Measurements from ENCODE around the gene LIPF. TPM values are rescaled to one million over a fixed set of nuclear protein-coding genes. Genes with fewer than 3 reads are reported as not detected.
"Not testable (repeated sequence)": the region's sequence is repeated elsewhere in the genome, so short reads cannot be mapped to it uniquely, and the experiment has no call there.

LIPF gene, protein sequence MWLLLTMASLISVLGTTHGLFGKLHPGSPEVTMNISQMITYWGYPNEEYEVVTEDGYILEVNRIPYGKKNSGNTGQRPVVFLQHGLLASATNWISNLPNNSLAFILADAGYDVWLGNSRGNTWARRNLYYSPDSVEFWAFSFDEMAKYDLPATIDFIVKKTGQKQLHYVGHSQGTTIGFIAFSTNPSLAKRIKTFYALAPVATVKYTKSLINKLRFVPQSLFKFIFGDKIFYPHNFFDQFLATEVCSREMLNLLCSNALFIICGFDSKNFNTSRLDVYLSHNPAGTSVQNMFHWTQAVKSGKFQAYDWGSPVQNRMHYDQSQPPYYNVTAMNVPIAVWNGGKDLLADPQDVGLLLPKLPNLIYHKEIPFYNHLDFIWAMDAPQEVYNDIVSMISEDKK
- total RNA-seq: not detected
- long read RNA-seq: 0 reads

DNA sequence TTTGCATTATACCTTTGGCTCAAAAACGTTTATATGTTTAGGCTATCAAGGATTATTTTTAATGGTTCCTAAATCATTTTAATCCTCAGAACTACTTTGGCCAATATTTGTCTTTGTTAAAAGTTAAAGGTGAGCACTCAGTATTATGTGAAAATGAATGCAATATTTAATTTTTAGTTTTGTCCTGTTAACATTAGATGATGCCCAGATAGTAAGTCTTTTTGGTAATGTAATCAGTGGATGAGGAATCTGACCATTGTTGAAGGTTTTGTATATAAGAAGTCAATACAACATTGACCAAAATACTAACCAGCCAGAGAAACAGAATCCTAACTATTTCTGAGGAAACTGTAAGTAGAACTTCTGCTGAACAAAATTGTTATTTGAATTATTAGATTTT is at the start of gene LIPF:
TSS of gene LIPF (plus strand) at position 301 of the 400 bp plus-strand sequence. CDS start 2,856 bp downstream, outside the sequence.
- DNase-seq (ENCODE audit: low spot score): no peak
- intact Hi-C loops (cut with DNase I): no loop called here

DNA sequence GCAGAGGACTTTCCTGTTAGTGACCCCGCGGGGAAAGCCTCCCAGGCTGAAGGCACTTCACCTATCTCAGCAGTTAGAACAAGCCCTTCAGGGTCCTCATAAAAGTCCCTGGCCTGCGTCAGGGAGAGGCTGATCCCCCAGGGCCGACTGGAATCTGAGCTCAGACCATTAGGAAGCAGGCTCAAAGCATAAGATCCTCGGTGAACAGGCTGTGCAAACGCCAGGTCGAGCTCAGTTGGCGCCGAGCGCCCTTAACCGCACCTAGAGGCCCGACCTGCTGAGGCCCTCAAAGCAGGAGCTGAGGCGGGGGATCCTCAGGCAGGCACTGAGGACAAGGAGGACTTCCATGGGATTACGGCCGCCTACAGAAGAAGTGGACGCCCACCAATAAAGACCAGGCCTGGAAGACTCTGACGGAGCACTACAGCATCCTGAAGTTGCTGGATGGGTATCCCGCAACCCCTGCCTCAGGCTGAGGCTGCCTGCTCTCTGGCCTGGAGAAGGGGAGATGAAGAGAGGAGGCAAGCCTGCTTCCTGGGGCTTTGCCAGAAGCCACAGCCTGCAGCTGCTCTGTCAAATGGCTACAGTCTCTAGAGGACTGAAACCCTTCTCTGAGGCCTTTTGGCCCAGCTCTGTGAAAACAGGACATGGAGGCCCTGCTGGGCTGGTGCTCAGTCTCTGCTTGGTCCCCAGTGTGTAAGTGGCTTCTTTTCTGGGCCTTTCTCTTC is 47.8 kb upstream of the LIPF start:
- intact Hi-C loops (cut with DNase I): no loop called here
- DNase-seq (ENCODE audit: low spot score): peak; percentile 71

DNA sequence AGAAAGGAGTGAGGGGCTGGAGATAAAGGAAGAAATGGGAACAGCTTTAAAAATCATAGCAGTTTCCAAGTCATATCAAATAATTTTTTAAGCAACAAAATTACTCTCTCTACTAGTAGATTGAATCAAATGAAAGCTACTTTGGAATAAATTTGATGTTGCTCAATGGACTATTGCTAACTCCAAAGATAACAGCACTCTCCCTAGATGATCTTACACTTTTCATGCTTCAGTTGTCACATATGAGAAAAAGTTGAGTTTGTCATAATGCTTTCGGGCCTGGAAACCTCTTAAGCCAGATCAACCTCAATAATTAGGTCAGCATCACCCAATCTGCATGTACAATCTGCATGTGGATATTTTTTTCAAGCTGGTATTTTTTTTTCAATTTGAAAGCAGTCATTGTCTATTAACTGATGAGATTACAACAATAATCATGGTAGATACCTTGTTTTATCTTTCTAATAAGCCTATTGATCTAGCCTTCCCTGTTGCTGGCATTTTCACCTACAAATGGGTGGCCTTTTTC is 46.4 kb upstream of the LIPF start:
- intact Hi-C loops (cut with DNase I): no loop called here
- no peak for DNase-seq (ENCODE audit: low spot score)

DNA sequence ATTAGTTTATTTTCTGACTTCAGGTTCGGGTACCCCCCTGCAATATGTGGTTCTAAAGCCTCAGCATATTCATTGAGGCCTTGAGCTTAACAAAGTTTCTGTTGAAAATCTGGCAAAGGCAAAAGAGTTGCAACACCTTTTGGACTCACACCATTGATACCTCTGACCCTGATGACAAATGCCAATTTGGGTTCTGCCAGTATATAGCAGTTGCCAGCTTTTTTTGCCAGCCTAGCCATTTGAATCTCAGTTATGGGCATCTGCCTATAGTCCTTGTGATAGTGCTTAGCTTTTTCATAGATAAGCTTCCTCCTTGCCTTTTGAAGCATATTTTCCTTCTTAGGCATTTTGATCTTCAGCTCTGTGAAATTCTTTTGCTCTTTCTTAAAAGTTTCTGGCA is 45.7 kb upstream of the LIPF start:
- intact Hi-C loops (cut with DNase I): no loop called here
- no peak for DNase-seq (ENCODE audit: low spot score)

DNA sequence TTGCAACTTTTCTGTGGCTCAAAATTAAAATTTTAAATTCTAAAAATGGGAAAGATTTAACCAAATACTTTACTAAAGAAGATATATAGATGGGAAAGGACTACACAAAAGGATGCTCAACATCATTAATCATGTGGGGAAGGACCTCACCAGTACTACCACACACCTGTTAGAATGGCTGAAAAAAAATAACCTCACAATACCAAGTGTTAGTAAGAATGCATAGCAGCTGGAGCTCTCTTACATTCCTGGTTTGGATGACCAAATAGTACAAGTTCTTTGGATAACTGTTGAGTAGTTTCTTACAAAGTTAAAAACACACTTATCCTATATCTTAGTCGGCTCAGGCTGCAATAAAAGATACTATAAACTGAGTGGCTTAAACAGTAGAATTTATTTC is 43.8 kb upstream of the LIPF start:
- no peak for DNase-seq (ENCODE audit: low spot score)
- intact Hi-C loops (cut with DNase I): no loop called here

DNA sequence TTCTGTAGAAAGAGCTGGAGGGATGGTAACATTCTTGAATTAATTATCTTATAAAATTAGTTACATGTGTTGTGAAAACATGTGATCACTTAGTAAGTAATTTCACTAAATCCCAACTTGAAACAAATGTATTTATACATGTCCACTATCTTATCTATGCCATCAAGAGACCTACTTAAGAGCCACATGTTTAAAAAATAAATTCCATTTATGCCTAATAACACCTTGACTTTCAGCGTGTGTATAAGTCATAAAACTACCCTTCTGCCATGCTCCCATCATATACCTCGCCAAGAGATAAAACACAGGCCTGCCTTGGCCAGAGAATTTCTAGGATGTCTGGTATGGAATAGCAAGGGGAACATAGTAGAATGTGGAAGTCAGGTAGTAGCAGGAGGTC is 40.4 kb upstream of the LIPF start:
- DNase-seq (ENCODE audit: low spot score): no peak
- intact Hi-C loops (cut with DNase I): no loop called here

DNA sequence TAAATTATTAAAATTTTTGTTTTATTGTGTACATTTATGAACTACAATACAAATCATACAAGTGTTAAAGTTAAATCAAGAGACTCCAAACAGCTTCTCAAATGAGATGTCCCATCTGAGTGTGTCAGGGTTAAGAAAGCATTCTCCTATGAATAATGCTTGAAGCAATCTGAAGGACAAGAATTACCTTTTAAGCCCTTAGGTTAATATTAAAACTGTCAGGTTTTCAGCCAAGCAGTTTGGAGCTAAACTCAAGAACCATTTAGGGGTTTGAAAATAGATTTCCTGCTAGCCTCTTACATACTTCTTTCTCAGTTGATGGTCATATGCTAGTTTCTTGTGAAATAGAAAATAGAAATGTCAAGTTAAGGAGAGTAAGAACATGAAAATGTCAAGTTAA is 39.4 kb upstream of the LIPF start:
- intact Hi-C loops (cut with DNase I): no loop called here

DNA sequence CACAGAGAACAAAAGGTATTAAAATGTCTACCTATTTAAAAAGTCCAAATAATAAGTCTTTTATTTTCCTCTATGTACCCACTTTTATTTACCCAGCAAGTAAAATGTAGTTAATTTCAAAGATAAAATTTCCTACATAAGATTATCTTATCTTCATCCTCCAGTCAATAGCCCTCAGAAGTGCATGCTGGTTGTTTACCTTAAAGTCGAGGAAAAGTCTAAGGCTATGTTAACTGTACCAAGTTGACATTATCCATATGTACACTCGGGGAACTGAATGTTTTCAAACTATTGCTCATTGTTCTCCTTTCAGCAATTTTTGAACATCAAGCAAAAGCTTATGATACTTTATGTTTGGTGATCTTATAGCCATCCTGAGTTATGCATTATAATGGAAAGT is 24.1 kb upstream of the LIPF start:
- intact Hi-C loops (cut with DNase I): no loop called here
- DNase-seq (ENCODE audit: low spot score): no peak

More for the DNA sequence above, 39.4 kb upstream of the LIPF start:
- DNase-seq (ENCODE audit: low spot score): no peak

DNA sequence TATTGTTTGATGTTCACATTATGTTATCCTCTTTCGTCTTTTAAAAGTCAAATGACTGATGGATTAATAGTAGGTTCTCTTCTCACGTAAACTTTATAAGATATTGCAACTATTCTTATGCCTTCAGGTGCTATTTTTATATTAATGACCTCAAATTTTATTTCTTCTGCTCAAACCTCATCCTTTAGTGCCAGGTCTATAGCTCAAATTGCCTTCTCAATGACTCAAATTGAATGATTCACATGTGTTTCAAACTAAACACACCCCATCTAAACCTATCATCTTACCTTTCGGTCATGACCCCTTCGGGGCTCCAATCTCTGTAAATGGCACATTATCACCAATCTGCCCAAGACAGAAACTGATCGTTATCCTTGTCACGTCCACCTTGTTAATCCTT is 22.0 kb upstream of the LIPF start:
- intact Hi-C loops (cut with DNase I): no loop called here
- DNase-seq (ENCODE audit: low spot score): no peak

DNA sequence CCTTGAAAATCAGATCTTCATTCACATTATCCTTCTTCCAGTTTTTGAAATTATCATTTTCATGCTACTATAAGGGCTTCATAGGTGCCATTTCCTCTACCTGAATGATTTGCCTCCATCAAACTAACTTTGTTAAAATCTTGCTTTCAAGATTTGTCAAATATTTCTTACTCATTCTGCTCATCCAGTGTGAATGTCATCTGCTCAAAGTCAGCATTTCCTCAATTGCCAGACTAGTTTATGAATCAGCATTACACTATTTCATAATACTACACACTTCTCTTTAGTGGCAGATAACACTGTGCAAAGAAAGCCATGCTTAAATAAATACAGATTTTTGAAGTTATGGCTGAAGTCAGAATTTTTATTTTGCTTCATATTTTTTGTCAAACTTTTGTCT is 21.3 kb upstream of the LIPF start:
- DNase-seq (ENCODE audit: low spot score): no peak
- intact Hi-C loops (cut with DNase I): no loop called here

DNA sequence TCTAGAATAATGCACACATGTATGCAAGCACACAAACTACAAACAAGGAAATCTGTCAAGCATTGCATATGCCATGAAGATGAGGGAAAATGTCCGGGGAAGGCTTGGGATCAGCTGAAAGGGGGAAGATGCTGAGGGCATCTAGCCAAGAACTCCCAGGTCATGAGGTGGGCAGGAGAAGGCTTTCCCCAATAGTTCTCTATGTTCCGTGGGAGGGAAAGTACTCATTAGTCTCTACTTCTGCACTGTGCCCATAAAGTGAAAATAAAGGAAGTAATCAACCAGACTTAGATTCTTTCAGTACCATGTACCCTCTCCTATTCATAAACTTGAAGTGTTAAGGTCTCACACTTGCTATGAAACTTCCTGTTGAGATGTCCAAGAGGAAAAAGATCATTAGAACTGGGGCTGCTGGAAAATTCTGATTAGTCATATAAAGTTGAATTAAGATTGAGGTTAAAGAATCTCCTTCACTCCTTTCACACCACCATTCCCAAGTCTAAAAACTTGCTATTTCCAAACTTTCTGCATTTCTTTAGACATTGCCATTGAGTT is 17.1 kb upstream of the LIPF start:
- intact Hi-C loops (cut with DNase I): no loop called here
- DNase-seq (ENCODE audit: low spot score): no peak

DNA sequence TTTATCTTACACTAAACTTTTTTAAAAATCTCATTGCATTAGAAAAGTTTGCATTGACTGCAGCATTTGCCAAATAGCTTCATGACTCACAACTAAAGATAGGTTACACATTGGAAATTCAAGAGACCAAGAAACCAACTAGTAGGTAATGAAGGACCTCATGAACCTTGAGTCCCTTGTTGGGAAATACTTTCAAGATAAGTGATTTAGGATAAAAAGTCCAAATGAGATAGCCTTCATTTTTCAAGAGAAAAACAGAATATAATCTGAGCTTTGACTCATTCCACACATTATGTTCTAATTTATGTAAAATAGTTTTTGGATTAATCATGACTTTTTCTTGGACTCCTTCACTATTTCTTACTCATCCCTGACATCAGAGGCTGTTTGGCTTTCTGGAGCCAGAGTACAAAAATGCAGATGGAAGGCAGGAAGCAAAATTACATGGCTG is 13.1 kb upstream of the LIPF start:
- DNase-seq (ENCODE audit: low spot score): no peak
- intact Hi-C loops (cut with DNase I): no loop called here

DNA sequence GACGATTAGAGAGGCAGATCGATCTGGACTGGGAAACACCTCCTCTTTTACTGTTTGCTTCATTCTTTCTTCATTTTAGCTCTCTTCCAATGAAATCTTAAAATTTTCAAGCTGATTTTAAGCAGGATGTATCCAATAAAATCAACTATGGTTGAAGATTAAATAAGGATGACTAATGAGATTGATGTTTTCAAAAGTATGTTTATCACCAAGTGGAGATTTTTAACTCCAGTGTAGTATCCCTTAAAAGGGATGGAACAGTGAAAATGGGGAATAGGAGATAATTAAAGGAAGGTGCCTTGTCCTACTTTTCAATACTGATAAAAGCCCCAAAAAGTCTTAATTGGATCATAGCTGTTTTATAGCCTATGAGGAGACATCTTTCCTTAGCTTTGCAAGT is 11.6 kb upstream of the LIPF start:
- DNase-seq (ENCODE audit: low spot score): no peak
- intact Hi-C loops (cut with DNase I): no loop called here

DNA sequence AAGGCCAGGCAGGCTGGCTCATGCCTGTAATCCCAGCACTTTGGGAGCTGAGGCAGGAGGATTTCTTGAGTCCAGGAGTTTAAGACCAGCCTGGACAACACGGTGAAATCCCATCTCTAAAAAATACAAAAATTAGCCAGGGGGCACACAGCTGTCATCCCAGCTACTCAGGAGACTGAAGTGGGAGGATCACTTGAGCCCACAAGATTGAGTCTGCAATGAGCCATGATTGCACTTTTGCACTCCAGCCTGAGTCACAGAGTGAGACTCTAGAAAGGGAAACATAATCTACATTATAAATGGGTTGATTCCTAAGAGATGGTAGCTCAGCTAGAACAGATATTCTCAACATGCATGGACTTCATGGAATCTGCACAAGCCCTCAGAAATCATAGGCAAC is 6.3 kb upstream of the LIPF start:
- no peak for DNase-seq (ENCODE audit: low spot score)
- intact Hi-C loops (cut with DNase I): no loop called here

DNA sequence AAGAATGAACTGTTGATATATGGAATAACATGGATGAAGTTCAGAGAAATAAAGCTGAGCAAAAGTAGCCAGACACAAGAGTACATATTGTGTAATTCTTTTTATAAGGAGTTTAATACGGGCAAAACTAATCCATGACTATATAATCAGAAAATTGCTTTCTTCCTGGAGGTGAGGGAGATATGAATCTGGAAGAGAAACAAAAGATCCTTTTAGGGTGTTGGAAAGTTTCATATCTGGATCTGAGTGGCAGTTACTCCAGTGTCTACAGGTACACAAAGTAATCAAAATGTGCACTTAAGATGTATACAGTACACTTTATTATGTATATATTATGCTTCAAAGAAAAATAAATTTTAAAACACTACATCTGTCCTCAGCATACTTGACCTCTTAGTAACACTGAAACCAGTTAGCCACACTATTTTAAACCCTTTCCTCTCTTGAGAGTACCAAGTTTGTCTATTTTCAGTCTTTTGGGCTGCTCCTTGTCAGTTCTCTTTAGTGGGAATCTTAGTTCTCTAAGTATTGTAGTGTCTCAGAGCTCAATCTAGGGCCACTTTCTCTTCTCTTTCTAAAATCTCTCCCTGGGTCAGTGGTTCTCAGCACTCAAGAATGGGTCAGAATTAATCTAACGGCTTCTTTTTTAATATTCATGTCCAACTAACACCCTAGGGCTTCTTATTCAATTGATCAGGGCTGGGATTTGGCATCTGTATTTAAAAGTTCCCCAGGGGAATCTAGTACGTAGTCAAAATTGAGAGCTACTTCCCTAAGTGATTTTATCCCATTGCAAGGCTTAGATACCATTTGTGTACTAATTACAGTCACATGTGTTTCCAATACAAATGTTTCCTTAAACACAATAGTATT is 4.3 kb upstream of the LIPF start:
- no peak for DNase-seq (ENCODE audit: low spot score)
- intact Hi-C loops (cut with DNase I): no loop called here

DNA sequence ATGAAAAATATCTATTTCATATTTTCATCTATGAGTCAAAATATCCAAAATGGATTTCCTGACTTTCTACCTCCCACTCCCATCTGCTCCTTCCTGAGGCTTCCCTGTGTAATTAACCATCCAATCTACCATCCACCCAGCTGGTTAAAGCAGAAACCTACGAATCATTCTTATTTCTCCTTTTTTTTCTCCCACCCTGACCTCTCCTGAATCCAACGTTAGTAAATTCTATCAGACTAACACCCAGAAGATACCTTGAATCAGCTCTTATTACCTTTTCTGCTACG is 3.7 kb upstream of the LIPF start:
- intact Hi-C loops (cut with DNase I): no loop called here
- DNase-seq (ENCODE audit: low spot score): no peak

DNA sequence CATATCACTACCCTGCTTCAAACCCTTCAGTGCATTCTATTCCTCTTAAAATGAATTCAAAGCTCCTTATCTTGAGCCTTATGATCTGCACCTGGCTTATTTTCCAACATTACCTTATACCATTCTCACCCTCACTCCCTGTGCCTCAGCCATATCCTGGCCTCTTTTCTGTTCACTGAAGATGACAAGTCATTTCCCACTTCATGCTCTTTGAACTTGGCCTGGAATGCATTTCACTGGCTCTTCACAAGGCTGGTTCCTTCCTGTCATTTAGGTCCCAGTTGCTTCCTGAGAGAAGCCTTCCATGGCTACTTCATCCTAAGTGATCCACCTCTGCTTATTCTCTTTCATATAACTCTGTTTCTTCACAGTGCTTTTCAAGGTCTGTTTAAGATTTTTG is 3.2 kb upstream of the LIPF start:
- no peak for DNase-seq (ENCODE audit: low spot score)
- intact Hi-C loops (cut with DNase I): no loop called here

DNA sequence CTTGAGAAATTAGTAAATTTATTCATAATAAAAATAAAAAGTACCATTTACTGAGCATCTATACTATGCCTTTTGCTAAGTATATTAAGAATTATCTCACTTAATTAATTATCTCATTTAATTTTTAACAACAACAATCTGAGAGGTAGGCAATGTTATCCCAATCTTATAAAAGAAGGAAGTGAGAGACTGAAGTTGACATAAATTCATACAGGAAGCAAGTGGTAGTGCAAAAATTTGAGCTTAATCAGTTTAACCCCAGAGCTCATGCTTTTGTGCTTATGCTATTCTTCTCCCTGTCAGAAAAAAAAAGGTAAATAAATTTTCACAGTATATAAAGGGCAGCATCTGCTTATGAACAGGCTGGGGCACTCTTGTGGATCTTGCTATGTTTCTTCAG is 2.7 kb upstream of the LIPF start:
- intact Hi-C loops (cut with DNase I): no loop called here
- no peak for DNase-seq (ENCODE audit: low spot score)

DNA sequence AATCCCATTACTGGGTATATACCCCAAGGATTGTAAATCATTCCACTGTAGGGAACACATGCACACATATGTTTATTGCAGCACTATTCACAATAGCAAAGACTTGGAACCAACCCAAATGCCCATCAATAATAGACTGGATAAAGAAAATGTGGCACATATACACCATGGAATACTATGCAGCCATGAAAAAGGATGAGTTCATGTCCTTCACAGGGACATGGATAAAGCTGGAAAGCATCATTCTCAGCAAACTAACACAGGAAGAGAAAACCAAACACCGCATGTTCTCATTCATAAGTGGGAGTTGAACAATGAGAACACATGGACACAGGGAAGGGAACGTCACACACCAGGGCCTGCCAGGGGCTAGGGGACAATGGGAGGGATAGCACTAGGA is 1.1 kb upstream of the LIPF start:
- DNase-seq (ENCODE audit: low spot score); intact Hi-C loops (cut with DNase I): not testable (repeated sequence)

DNA sequence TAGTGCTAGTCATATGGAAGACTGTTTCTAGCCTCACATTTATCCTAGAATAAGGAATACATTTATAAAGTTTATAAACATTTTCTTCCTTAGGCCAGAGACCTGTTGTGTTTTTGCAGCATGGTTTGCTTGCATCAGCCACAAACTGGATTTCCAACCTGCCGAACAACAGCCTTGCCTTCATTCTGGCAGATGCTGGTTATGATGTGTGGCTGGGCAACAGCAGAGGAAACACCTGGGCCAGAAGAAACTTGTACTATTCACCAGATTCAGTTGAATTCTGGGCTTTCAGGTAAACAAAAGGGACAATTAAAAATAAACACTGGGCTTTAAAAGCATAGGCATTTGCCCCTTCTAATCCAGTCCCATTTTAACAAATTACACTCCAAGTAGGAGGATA is 4.2 kb downstream of the LIPF start:
- no peak for DNase-seq (ENCODE audit: low spot score)
- intact Hi-C loops (cut with DNase I): no loop called here
